ENCODE data around the gene PDXDC1. TPM values are rescaled to one million over a fixed set of nuclear protein-coding genes. Genes with fewer than 3 reads are reported as not detected.
"Not testable (repeated sequence)": the region's sequence is repeated elsewhere in the genome, so short reads cannot be mapped to it uniquely, and the experiment has no call there.

The PDXDC1 gene
- total RNA-seq, 2 experiments from 2014 or later = 44.6 to 45.0 TPM

GRCh38 chr16:15099366-15099909, 124.6 kb downstream of the PDXDC1 start:
- POLR2A ChIA-PET; H3K4me1 Mint-ChIP-seq (ENCODE audit: low read depth); H3K36me3 Mint-ChIP-seq (ENCODE audit: low read depth); H3K27ac Mint-ChIP-seq; CTCF ChIA-PET; DNase-seq; intact Hi-C loops (cut with micrococcal nuclease); H3K4me3 Mint-ChIP-seq; H3K9me3 Mint-ChIP-seq; H3K27me3 Mint-ChIP-seq; ATAC-seq: not testable (repeated sequence)

- H3K27ac Mint-ChIP-seq; intact Hi-C loops (cut with micrococcal nuclease); CTCF ChIA-PET; ATAC-seq; DNase-seq; POLR2A ChIA-PET; H3K4me3 Mint-ChIP-seq; H3K27me3 Mint-ChIP-seq; H3K36me3 Mint-ChIP-seq (ENCODE audit: low read depth); H3K4me1 Mint-ChIP-seq (ENCODE audit: low read depth); H3K9me3 Mint-ChIP-seq: not testable (repeated sequence)
These were observed 125.7 kb downstream of the PDXDC1 start for GRCh38 chr16:15100372-15100987.

DNA sequence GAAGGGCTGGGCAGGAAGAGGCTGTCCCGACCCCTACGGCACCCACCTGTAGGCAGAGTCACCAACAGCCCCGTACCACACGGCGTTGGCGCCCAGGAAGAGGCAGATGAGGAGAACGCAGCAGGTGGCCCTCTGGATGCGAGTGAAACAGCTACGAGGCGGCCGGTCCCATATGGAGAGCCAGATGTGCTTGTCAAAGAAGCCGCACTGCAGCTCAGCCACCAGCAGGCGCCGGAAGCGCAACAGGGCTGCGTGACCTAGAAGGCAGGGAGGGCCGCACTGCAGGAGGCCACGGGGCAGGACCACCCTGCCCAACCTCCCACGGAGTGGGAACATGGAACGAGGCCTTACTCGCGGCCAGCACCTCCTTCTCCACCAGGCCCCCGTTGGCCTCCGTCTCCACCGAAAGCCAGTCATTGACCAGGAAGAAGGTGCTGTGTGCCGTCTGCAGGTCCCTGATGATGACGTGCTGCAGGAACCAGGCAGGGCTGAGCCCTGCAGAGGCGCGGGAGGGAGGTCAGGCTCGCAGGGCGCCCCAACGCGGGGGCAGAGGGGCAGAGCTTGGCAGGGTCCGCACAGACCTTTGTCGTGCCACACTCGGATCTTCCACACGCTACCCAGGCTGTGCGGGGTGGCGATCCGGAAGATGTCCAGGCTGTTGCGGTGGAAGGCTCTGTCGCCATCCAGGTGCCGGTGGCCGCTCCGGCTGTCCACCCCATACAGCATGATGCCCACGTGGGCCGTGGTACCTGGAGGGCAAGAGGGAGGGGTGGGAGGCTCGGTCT, 153.0 kb downstream of the PDXDC1 start:
- H3K27ac Mint-ChIP-seq; H3K27me3 Mint-ChIP-seq; H3K4me1 Mint-ChIP-seq (ENCODE audit: low read depth); H3K9me3 Mint-ChIP-seq; H3K36me3 Mint-ChIP-seq (ENCODE audit: low read depth); intact Hi-C loops (cut with micrococcal nuclease); H3K4me3 Mint-ChIP-seq; DNase-seq; CTCF ChIA-PET; ATAC-seq; POLR2A ChIA-PET: not testable (repeated sequence)

DNA sequence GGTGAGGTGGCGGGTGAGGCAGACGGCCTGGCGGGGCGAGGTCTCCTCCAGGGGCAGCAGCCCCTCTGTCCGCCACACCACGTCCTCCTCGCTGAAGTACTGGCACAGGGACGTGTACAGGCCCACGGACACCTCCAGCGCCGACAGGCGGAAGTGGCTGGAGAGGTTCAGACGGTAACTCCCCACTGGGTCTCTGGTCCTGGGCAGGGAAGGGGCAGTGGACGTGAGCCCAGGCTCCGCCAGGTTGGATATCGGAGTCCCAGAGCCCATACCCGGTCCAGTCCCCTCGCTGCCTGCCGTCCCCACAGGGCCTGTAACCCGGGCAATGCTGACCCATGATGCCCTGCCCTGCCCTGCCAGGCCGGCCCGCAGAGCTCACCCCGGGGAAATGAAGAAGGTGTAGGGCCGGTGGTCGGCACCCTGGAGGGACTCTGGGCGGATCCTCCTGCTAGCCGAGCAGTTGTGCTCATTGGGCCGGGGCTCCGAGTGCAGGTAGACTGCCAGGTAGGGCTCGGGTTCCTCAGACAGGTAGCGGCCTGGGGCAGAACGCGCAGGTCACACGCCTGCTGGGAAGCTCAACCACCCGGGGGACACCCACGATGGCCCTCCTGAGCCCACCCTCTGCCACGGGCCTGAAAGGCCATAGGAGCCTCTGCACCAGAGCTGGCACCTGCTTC, 155.6 kb downstream of the PDXDC1 start:
- H3K27ac Mint-ChIP-seq; H3K4me3 Mint-ChIP-seq; CTCF ChIA-PET; H3K9me3 Mint-ChIP-seq; H3K36me3 Mint-ChIP-seq (ENCODE audit: low read depth); H3K27me3 Mint-ChIP-seq; POLR2A ChIA-PET; intact Hi-C loops (cut with micrococcal nuclease); DNase-seq; ATAC-seq; H3K4me1 Mint-ChIP-seq (ENCODE audit: low read depth): not testable (repeated sequence)

DNA sequence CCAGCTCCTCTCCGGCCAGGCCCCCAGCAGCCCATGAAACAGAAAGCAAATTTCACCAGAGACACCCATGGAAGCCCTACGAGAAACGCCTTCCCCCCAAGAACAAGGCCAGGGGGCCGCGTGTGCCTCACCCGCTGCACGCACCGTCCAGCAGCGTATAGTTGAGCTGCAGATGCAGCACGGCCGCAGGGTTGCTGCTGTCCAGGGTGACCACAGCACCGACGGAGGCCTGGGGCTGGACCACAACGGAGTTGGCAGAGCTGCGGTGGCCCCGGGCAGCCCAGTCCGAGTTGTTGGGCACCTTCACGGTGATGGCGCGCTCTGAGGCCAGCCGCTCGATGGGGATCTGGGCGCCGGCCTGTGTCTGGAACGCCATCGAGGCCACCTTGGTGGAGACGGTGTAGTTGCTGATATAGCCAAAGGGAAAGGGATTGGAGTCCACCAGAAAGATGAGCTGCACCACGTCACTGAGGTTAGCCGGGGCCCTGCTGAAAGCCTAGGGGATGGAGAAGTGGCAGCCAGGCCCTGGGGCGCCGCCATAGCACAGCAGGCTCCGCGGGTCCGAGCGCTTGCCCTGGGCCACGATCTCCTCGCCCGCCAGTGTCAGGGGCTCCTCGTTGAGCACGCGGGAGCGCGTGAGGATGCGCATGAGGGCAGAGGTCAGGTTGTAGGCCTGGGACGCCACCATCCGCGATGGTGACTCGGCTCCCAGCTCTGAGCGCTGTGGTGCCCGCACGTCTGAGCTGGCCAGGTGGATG, 156.3 kb downstream of the PDXDC1 start:
- CTCF ChIA-PET; ATAC-seq; intact Hi-C loops (cut with micrococcal nuclease); POLR2A ChIA-PET; H3K9me3 Mint-ChIP-seq; DNase-seq; H3K27ac Mint-ChIP-seq; H3K36me3 Mint-ChIP-seq (ENCODE audit: low read depth); H3K4me3 Mint-ChIP-seq; H3K4me1 Mint-ChIP-seq (ENCODE audit: low read depth); H3K27me3 Mint-ChIP-seq: not testable (repeated sequence)

GRCh38 chr16:15132719-15133428, 158.0 kb downstream of the PDXDC1 start:
- H3K27ac Mint-ChIP-seq; H3K9me3 Mint-ChIP-seq; intact Hi-C loops (cut with micrococcal nuclease); POLR2A ChIA-PET; CTCF ChIA-PET; H3K4me1 Mint-ChIP-seq (ENCODE audit: low read depth); ATAC-seq; H3K4me3 Mint-ChIP-seq; H3K36me3 Mint-ChIP-seq (ENCODE audit: low read depth); DNase-seq; H3K27me3 Mint-ChIP-seq: not testable (repeated sequence)

GRCh38 chr16:15133554-15133953, 158.7 kb downstream of the PDXDC1 start:
- H3K27me3 Mint-ChIP-seq; DNase-seq; H3K36me3 Mint-ChIP-seq (ENCODE audit: low read depth); intact Hi-C loops (cut with micrococcal nuclease); H3K27ac Mint-ChIP-seq; H3K9me3 Mint-ChIP-seq; ATAC-seq; H3K4me3 Mint-ChIP-seq; H3K4me1 Mint-ChIP-seq (ENCODE audit: low read depth); CTCF ChIA-PET; POLR2A ChIA-PET: not testable (repeated sequence)

- ATAC-seq; CTCF ChIA-PET; H3K9me3 Mint-ChIP-seq; H3K4me1 Mint-ChIP-seq (ENCODE audit: low read depth); H3K36me3 Mint-ChIP-seq (ENCODE audit: low read depth); DNase-seq; H3K27me3 Mint-ChIP-seq; H3K4me3 Mint-ChIP-seq; POLR2A ChIA-PET; H3K27ac Mint-ChIP-seq; intact Hi-C loops (cut with micrococcal nuclease): not testable (repeated sequence)
These were observed 160.1 kb downstream of the PDXDC1 start for GRCh38 chr16:15134752-15135482.

DNA sequence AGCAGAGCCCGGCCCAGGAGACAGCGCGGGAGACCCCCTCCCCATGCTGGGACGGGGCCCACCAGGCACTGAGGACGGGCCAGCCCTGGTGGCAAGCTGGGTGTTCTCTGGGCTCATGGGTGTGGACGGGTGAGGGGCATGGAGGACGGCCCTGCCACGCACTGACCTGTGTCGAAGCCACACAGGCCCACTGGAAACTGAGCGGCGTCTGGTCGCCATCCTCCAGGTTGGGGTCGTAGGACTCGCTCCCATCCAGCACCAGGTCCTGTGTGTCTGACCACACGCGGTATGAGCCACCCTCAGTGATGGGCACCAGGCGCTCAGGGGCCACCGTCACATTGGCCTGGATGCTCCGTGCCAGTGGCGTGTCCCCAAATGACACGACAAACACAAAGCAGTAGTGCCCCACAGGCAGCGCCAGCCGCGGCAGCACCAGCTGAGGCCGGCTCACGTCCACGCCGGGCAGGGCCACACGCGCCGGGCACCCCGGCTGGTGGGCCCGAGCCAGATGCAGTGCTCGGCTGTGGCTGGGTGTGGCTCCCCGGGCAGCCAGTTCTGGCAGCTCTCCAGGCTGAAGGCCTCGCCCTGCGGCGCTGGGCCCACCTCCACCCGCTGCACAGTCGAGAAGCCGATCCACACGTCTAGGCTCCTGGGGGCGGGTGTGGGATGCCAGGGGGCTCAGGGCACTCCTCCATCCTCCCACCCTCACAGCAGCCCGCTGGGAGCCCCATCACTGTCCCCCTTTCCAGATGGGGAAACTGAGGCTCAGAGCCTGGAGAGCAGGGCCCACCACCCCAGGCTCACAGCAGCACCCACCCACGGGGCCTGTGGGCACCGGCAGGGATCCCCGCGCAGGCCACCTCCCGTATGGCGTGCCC, 160.9 kb downstream of the PDXDC1 start:
- H3K4me3 Mint-ChIP-seq = not testable (repeated sequence)

DNA sequence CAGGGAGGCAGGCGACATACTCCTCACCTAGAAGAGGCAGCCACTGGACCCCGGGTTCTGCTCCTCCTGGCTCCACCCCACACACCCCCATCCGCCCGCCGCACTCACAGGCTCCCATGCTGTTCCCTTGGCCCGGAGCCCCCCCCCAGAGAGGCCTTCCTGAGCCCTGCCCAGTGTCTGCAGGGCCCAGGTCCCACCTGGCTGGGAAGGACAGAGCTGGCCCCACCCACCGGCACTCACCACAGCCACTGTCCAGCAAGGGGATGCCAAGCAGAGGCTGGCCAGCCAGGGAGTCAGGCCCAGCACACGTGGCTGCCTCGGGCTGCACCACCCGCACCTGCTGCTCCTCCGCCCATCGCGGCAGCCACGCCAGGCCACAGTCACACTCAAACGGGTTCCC, 162.7 kb downstream of the PDXDC1 start:
- ATAC-seq; H3K27me3 Mint-ChIP-seq; DNase-seq; H3K4me3 Mint-ChIP-seq; H3K4me1 Mint-ChIP-seq (ENCODE audit: low read depth); H3K9me3 Mint-ChIP-seq; POLR2A ChIA-PET; intact Hi-C loops (cut with micrococcal nuclease); H3K27ac Mint-ChIP-seq; H3K36me3 Mint-ChIP-seq (ENCODE audit: low read depth); CTCF ChIA-PET: not testable (repeated sequence)

More for the DNA sequence above, 160.9 kb downstream of the PDXDC1 start:
- ATAC-seq; CTCF ChIA-PET; intact Hi-C loops (cut with micrococcal nuclease); H3K27ac Mint-ChIP-seq; H3K4me1 Mint-ChIP-seq (ENCODE audit: low read depth); H3K36me3 Mint-ChIP-seq (ENCODE audit: low read depth); DNase-seq; H3K27me3 Mint-ChIP-seq; POLR2A ChIA-PET; H3K9me3 Mint-ChIP-seq: not testable (repeated sequence)

Data from activated CD8-positive, alpha-beta T cell treated with anti-CD3 and anti-CD28 coated beads for 36 hours (primary cell).